ENCODE measurements around the gene ZGPAT.

- TF ChIP-seq CTCF (conservative IDR thresholded peaks at IDR 0.05; ENCODE audit: low read depth, low read length) = no peak
- no peak for TF ChIP-seq EZH2 (IDR thresholded peaks at IDR 0.05; ENCODE audit: borderline replicate concordance, low read depth, low read length, poor library complexity, severe bottlenecking)
Measured at GRCh38 chr20:63714858-63715257, 7.0 kb downstream of the ZGPAT start.
